SH-SY5Y (cell line): Measurements from ENCODE around the gene PPP1R18.

ENCODE experiments used
- GATA2 ChIP-seq: IDR thresholded peaks from 2 replicates; pipeline ENCODE4 v1.6.1; 2011; ENCODE audit warnings: mild to moderate bottlenecking, low read depth, low read length
- GATA3 ChIP-seq: IDR thresholded peaks from 2 replicates; pipeline ENCODE4 v1.6.1; 2011; ENCODE audit warnings: low read depth, mild to moderate bottlenecking, low read length, moderate library complexity

DNA sequence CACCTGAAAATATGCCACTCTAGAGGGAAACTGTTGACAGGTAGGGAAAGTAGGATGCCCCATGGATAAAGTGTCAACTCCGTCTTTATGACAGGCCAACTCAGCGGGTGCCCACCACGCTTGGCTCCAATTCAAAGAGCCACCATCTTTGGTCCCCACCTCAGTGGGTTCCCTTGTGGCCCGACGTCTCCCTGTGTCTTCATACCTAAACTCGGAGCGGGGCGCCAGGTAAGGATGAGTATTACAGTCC, 30.4 kb upstream of the PPP1R18 start:
- TF ChIP-seq GATA2 (no peak), GATA3 (no peak)
